CD8-positive, alpha-beta memory T cell (primary cell): ENCODE measurements around the gene PAK4. TPM values are rescaled to one million over a fixed set of nuclear protein-coding genes. Genes with fewer than 3 reads are reported as not detected.
"Not testable (repeated sequence)": the region's sequence is repeated elsewhere in the genome, so short reads cannot be mapped to it uniquely, and the experiment has no call there.

ENCODE experiments used
- CTCF ChIA-PET: fragments of 350-600 bp; sonication (Branson Sonifier 250); formaldehyde crosslinking; loops from one replicate; lab custom pipeline; 2021; ENCODE audit warnings: antibody characterized with exemption; lab: Charles Lee
- POLR2A ChIA-PET: fragments of 350-600 bp; sonication (Branson Sonifier 250); formaldehyde crosslinking; loops from one replicate; lab custom pipeline; 2021; ENCODE audit warnings: antibody characterized with exemption; lab: Charles Lee
- DNase-seq, 5 donors: peaks; one replicate each; pipeline versions ENCODE4 v3.0.0 to v3.0.0-alpha.2; 2020 to 2022; ENCODE audit warnings: mixed read lengths in 1 of 5
- H3K27ac ChIP-seq: one replicate; pipeline ENCODE4 v1.7.0; 2013; ENCODE audit warnings: low read depth, mild to moderate bottlenecking, low read length, moderate library complexity
- H3K27me3 ChIP-seq: 2 replicates; pipeline ENCODE4 v1.7.0; 2013; ENCODE audit warnings: low read length, mild to moderate bottlenecking; ENCODE audit not compliant: insufficient read depth, poor library complexity, severe bottlenecking
- H3K36me3 ChIP-seq: 2 replicates; pipeline ENCODE4 v1.7.0; 2013; ENCODE audit warnings: mild to moderate bottlenecking, low read length, moderate library complexity; ENCODE audit not compliant: insufficient read depth
- H3K4me1 ChIP-seq: 2 replicates; pipeline ENCODE4 v1.7.0; 2013; ENCODE audit warnings: mild to moderate bottlenecking, low read length, moderate library complexity; ENCODE audit not compliant: insufficient read depth
- H3K4me3 ChIP-seq: 2 replicates; pipeline ENCODE4 v1.7.0; 2013; ENCODE audit warnings: mild to moderate bottlenecking, low read length
- H3K9me3 ChIP-seq: 2 replicates; pipeline ENCODE4 v1.7.0; 2013; ENCODE audit warnings: mild to moderate bottlenecking, low read length
- H3K27ac Mint-ChIP-seq, 8 donors: one replicate each; pipeline ENCODE4 v1.8.0; 2020 to 2021; ENCODE audit warnings: mixed read lengths in 8 of 8, mild to moderate bottlenecking in 6 of 8, inconsistent platforms in 3 of 8, moderate library complexity in 3 of 8
- H3K27me3 Mint-ChIP-seq, 2 donors: one replicate each; pipeline ENCODE4 v1.8.0; 2020 to 2021; ENCODE audit warnings: mixed read lengths in 2 of 2, mild to moderate bottlenecking in 1 of 2, moderate library complexity in 1 of 2
- H3K36me3 Mint-ChIP-seq, 3 donors: one replicate each; pipeline ENCODE4 v1.8.0; 2020 to 2021; ENCODE audit warnings: mixed read lengths in 3 of 3, inconsistent platforms in 1 of 3, mild to moderate bottlenecking in 1 of 3
- H3K4me1 Mint-ChIP-seq, 3 donors: one replicate each; pipeline ENCODE4 v1.8.0; 2020 to 2021; ENCODE audit warnings: mixed read lengths in 3 of 3, inconsistent platforms in 1 of 3, mild to moderate bottlenecking in 1 of 3
- H3K4me3 Mint-ChIP-seq, 7 donors: one replicate each; pipeline ENCODE4 v1.8.0; 2020 to 2021; ENCODE audit warnings: mixed read lengths in 7 of 7, mild to moderate bottlenecking in 6 of 7, moderate library complexity in 4 of 7, inconsistent platforms in 2 of 7
- H3K9me3 Mint-ChIP-seq, 5 donors: one replicate each; pipeline ENCODE4 v1.8.0; 2020 to 2022; ENCODE audit warnings: mixed read lengths in 5 of 5, mild to moderate bottlenecking in 3 of 5, moderate library complexity in 2 of 5, inconsistent platforms in 1 of 5
- polyA plus RNA-seq: library from polyadenylated mRNA; unstranded; fragments of 300-500 nt; fragmentation: Illumina TruSeq; gene quantifications from one replicate; pipeline ENCODE4 v1.2.3, GENCODE V29; 2021
- total RNA-seq, 2 experiments: library from RNA; stranded (reverse); gene quantifications; one replicate each; pipeline ENCODE4 v1.2.3, GENCODE V29; 2021

The PAK4 gene
- total and polyA plus RNA-seq, 3 experiments from 2014 or later = 1.8 to 21.8 (median 21.3) TPM

DNA sequence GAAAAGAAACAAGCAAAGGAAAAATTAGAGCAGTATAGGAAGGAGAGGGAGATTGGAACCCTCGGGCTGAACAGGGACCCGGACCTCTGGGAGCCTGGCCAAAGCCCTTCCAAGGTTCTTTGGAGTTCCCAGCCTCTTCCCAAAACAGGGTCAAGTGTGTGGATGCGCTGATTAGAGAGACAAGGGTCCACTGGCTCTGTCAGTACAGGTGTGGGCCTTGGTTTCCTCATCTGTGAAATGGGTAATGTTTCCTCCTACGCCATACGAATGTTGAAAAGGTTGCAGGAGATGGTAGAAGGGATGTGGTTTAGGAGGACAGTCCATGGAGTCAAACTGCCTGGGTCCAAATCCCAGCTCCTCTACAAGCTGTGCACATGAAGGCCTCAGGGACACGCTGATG, 80.5 kb downstream of the PAK4 start:
- POLR2A ChIA-PET = no interaction called here
- Mint-ChIP-seq H3K9me3 (peaks cover 0 to 2% (median 0%) of the 10 kb centered on the region in 5 donors), H3K27me3 (peaks cover 31 to 36% of the 10 kb centered on the region in 2 donors), H3K36me3 (no peaks in the 10 kb centered on the region), H3K4me3 (no peak overlapping the region), H3K27ac (no peak overlapping the region), H3K4me1 (no peaks in the 10 kb centered on the region)
- no peaks in the 10 kb centered on the region for H3K9me3 ChIP-seq
- no peak overlapping the region for H3K4me3 ChIP-seq
- H3K4me1 ChIP-seq = no peaks in the 10 kb centered on the region
- CTCF ChIA-PET = no interaction called here
- no peak for DNase-seq
- no peak overlapping the region for H3K27ac ChIP-seq
- H3K36me3 ChIP-seq = no peaks in the 10 kb centered on the region
- peaks cover 19% of the 10 kb centered on the region for H3K27me3 ChIP-seq

DNA sequence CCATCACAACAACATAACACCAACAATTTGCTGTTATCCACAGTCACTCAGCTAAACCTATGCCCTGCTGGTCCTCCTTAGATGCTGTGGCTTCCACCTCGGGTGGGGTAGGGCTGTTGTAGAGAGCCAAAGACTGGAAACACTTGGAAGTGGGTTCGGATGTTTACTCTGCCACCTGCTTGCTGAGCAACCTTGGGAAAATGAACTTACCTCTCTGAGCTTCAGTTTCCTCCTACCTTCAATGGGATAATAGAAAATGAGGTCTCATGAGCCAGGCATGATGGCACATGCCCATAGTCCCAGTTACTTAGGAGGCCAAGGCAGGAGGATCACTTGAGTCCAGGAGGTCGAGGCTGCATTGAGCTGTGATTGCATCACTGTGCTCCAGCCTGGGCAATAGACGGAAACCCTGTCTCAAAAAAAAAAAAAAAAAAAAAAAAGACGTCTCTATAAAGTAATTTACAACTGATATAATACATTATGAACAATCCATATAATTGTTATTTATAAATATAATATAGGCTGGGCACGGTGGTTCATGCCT, 81.8 kb downstream of the PAK4 start:
- peaks cover 27% of the 10 kb centered on the region in 2 donors for H3K27me3 Mint-ChIP-seq
- no peak overlapping the region for H3K27ac Mint-ChIP-seq
- H3K4me3 ChIP-seq = no peak overlapping the region
- ChIA-PET POLR2A (no interaction called here), CTCF (no interaction called here)
- no peak for DNase-seq
- H3K4me1 ChIP-seq = no peaks in the 10 kb centered on the region
- peaks cover 0 to 2% (median 0%) of the 10 kb centered on the region in 5 donors for H3K9me3 Mint-ChIP-seq
- no peaks in the 10 kb centered on the region for H3K36me3 Mint-ChIP-seq
- no peak overlapping the region for H3K27ac ChIP-seq
- no peaks in the 10 kb centered on the region for H3K9me3 ChIP-seq
- no peak overlapping the region for H3K4me3 Mint-ChIP-seq
- no peaks in the 10 kb centered on the region for H3K36me3 ChIP-seq
- no peaks in the 10 kb centered on the region for H3K4me1 Mint-ChIP-seq
- H3K27me3 ChIP-seq = peaks cover 13% of the 10 kb centered on the region

DNA sequence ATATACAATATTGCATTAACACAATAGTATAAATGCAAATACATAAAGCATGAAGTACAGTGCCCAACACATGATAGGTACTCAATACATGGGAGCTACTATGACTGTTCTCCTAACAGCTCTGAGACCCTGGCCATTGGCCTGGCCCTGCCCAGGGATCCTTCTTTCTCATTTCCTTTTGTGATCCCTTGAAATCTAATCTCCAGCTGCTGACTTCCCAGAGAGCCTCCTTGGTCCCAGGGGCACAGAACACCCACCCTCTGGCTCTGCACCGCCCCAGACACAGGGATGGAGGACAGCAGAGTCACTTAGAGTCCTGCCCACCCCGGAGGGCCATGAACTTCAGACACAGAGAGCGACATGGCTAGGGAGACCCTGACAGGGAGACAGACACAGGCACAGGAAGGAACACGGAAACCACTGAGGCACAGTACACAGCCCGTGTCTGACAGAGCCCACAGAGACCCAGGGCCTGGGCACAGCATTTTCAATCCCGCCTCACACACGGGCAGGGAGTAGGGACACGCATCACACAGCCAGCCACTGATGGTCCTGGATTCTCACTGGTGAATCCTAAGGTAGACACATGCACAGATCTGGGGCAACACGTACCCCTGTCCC, 82.7 kb downstream of the PAK4 start:
- POLR2A ChIA-PET = no interaction called here
- no peaks in the 10 kb centered on the region for H3K36me3 ChIP-seq
- peaks cover 4% of the 10 kb centered on the region for H3K27me3 ChIP-seq
- Mint-ChIP-seq H3K27ac (peak overlapping the region in 2 of 8 donors; percentile 29 to 63), H3K36me3 (no peaks in the 10 kb centered on the region), H3K4me1 (no peaks in the 10 kb centered on the region), H3K27me3 (peaks cover 18 to 20% of the 10 kb centered on the region in 2 donors), H3K9me3 (no peaks in the 10 kb centered on the region), H3K4me3 (no peak overlapping the region)
- no peak for DNase-seq
- H3K9me3 ChIP-seq = no peaks in the 10 kb centered on the region
- CTCF ChIA-PET = no interaction called here
- H3K27ac ChIP-seq = no peak overlapping the region
- no peaks in the 10 kb centered on the region for H3K4me1 ChIP-seq
- no peak overlapping the region for H3K4me3 ChIP-seq

DNA sequence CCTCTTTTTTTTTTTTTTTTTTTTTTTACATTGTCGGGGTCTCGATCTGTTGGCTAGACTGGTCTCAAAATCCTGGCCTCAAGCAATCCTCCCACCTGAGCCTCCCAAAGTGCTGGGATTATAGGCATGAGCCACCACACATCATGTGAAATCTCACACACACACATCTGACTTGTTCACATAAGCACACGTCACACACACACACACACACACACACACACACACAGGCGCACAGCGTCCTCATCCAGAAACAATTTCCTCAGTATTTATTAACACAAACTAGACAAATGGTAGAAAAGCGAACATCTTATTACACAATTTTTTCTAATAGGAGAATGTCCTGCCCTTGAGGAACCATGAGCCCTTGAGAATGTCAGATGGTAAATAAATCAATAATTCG, 83.6 kb downstream of the PAK4 start:
- H3K27ac Mint-ChIP-seq = no peak overlapping the region
- Histone ChIP-seq H3K4me3 (no peak overlapping the region), H3K4me1 (no peaks in the 10 kb centered on the region), H3K27me3 (no peaks in the 10 kb centered on the region), H3K27ac (no peak overlapping the region), H3K36me3 (no peaks in the 10 kb centered on the region), H3K9me3 (no peaks in the 10 kb centered on the region)
- H3K27me3 Mint-ChIP-seq = peaks cover 9 to 14% of the 10 kb centered on the region in 2 donors
- H3K36me3 Mint-ChIP-seq = no peaks in the 10 kb centered on the region
- CTCF ChIA-PET = no interaction called here
- no peaks in the 10 kb centered on the region for H3K4me1 Mint-ChIP-seq
- DNase-seq = no peak
- POLR2A ChIA-PET = no interaction called here
- no peak overlapping the region for H3K4me3 Mint-ChIP-seq
- no peaks in the 10 kb centered on the region for H3K9me3 Mint-ChIP-seq

DNA sequence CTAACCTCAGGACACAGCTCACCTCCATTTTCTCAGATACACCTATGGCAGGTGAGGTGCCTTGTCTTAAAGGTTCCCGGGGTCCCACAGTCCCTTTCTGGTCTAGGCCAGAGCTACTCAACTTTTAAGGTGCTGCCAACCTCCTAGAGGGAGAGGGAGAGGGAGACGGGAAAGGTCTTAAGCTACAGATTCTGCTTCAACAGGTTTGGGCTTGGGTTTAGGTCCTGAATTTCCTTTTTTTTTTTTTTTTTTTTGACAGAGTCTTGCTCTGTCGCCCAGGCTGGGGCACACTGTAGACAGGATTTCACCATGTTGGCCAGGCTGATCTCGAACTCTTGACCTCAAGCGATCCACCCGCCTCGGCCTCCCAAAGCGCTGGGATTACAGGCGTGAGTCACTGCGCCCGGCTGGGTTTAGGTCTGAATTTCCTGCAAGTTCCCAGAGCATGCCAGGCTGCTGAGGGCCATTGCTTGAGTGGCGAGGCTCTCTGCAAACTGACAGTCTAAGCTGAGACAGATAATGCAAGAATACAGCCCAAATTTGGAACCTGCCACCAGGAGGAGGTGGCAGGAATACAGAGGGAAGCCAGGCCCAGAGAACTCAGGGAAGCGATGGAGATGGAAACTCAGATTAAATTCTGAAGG, 86.3 kb downstream of the PAK4 start:
- Mint-ChIP-seq H3K4me3 (no peak overlapping the region), H3K27ac (no peak overlapping the region), H3K36me3 (peaks cover 0 to 4% (median 0%) of the 10 kb centered on the region in 3 donors), H3K4me1 (no peaks in the 10 kb centered on the region), H3K9me3 (no peaks in the 10 kb centered on the region), H3K27me3 (peaks cover 6% of the 10 kb centered on the region in 2 donors)
- no peaks in the 10 kb centered on the region for H3K27me3 ChIP-seq
- H3K27ac ChIP-seq = no peak overlapping the region
- H3K4me1 ChIP-seq = no peaks in the 10 kb centered on the region
- H3K36me3 ChIP-seq = no peaks in the 10 kb centered on the region
- H3K9me3 ChIP-seq = no peaks in the 10 kb centered on the region
- DNase-seq = no peak
- CTCF ChIA-PET = interaction anchor here (0.5 to 2.2 kb wide), 2 partner anchors 116 to 1384 kb away, joined by 3 to 6 read pairs; no protein-coding TSS in a partner anchor
- H3K4me3 ChIP-seq = no peak overlapping the region
- POLR2A ChIA-PET = interaction anchor here (0.8 kb wide), 1 partner anchor 224 kb away, joined by 4 read pairs; the partner anchor contains the start of gene RPS16

DNA sequence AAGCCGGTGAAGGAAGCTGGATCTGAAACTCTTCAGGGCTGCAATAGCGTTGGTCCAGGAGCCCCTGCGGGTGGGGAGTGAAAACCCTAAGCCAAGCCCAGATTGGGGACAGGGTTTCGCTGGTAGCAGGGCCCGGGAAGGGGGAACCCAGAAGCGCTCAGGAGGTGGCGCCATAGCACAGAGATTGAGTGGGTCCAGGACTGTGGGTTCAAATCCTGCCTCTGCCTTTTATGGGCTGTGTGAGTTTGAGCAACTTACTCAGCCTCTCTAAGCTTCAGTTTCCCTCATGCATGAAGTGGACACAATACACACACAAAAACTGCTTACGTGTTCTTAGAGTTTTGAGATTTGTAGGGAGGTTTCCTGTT, 86.8 kb downstream of the PAK4 start:
- H3K4me1 Mint-ChIP-seq = no peaks in the 10 kb centered on the region
- POLR2A ChIA-PET = interaction anchor here (0.8 kb wide), 1 partner anchor 223 kb away, joined by 4 read pairs; the partner anchor contains the start of gene RPS16

DNA sequence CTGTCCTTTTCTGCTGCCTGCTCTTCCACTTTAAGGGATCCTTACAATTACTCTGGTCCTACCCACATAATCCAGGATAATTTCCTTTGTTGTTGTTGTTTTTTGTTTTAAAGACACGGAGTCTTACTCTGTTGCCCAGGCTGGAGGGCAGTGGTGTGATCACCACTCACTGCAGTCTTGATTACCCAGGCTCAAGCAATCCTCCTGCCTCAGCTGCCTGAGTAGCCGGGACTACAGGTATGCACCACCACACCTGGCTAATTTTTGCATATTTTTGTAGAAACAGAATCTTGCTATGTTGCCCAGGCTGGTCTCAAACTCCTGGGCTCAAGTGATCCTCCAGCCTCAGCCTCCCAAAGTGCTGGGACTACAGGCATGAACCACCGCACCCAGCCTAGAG, 89.7 kb downstream of the PAK4 start:
- CTCF ChIA-PET = interaction anchor here (1.9 kb wide), 1 partner anchor 12 kb away, joined by 4 read pairs; no protein-coding TSS in a partner anchor

More for the DNA sequence above, 86.8 kb downstream of the PAK4 start:
- no peak overlapping the region for H3K27ac Mint-ChIP-seq
- Histone ChIP-seq H3K4me1 (no peaks in the 10 kb centered on the region), H3K27ac (no peak overlapping the region), H3K9me3 (no peaks in the 10 kb centered on the region), H3K27me3 (no peaks in the 10 kb centered on the region), H3K36me3 (no peaks in the 10 kb centered on the region), H3K4me3 (no peak overlapping the region)
- CTCF ChIA-PET = interaction anchor here (1.0 to 2.2 kb wide), 2 partner anchors 113 to 115 kb away, joined by 3 to 6 read pairs; no protein-coding TSS in a partner anchor
- DNase-seq = peak; percentile 32 to 74 (median 51)
- no peak overlapping the region for H3K4me3 Mint-ChIP-seq
- H3K9me3 Mint-ChIP-seq = no peaks in the 10 kb centered on the region
- peaks cover 0 to 4% (median 0%) of the 10 kb centered on the region in 3 donors for H3K36me3 Mint-ChIP-seq
- peaks cover 9 to 11% of the 10 kb centered on the region in 2 donors for H3K27me3 Mint-ChIP-seq

DNA sequence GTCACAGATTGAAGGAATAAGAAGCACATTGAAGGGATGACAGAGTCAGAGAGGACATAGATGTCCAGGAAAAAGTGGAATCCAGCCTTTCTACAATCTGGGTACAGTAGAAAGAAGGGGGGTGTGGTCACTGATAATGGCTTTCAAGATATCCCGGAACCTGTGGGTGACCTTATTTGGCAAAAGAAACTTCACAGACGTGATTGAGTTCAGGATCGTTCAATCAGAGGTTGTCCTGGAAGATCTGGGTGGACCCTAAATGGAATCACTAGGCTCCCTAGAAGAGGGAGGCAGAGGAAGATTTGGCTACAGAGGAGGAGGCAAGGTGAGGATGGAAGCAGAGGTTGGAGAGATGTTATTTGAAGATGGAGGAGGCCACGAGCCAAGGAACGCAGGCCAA, 91.5 kb downstream of the PAK4 start:
- Histone ChIP-seq H3K9me3 (no peaks in the 10 kb centered on the region), H3K27ac (no peak overlapping the region), H3K36me3 (no peaks in the 10 kb centered on the region), H3K27me3 (no peaks in the 10 kb centered on the region), H3K4me3 (no peak overlapping the region), H3K4me1 (no peaks in the 10 kb centered on the region)
- DNase-seq = no peak
- CTCF ChIA-PET = no interaction called here
- Mint-ChIP-seq H3K9me3 (no peaks in the 10 kb centered on the region), H3K4me3 (no peak overlapping the region), H3K4me1 (no peaks in the 10 kb centered on the region), H3K27ac (no peak overlapping the region), H3K36me3 (peaks cover 0 to 4% (median 0%) of the 10 kb centered on the region in 3 donors), H3K27me3 (peaks cover 15 to 26% of the 10 kb centered on the region in 2 donors)
- POLR2A ChIA-PET = no interaction called here

More for the DNA sequence above, 89.7 kb downstream of the PAK4 start:
- H3K27ac Mint-ChIP-seq, H3K4me1 Mint-ChIP-seq, DNase-seq, H3K9me3 ChIP-seq, H3K4me1 ChIP-seq, POLR2A ChIA-PET, H3K4me3 Mint-ChIP-seq, H3K27ac ChIP-seq, H3K36me3 Mint-ChIP-seq, H3K36me3 ChIP-seq, H3K4me3 ChIP-seq, H3K9me3 Mint-ChIP-seq, H3K27me3 ChIP-seq: not testable (repeated sequence)
- peaks cover 9 to 16% of the 10 kb centered on the region in 2 donors for H3K27me3 Mint-ChIP-seq
